ENCODE measurements around the gene MPC1L.

- no peak for TF ChIP-seq TAF1 (IDR thresholded peaks at IDR 0.05; ENCODE audit: borderline replicate concordance, low read depth, low read length)
- no peak for TF ChIP-seq POLR2A (IDR thresholded peaks at IDR 0.05; ENCODE audit: low read depth, low read length)
These were observed 40.8 kb downstream of the MPC1L start for GRCh38 chrX:40663880-40664630.

Measured in GM12892 (cell line).